Spleen (tissue), 11 donors: ENCODE data around the gene BATF2. TPM values are rescaled to one million over a fixed set of nuclear protein-coding genes. Genes with fewer than 3 reads are reported as not detected.
A peak's percentile ranks its signal among the peaks of the same experiment; 100 is the strongest.

Experiments used
- DNase-seq: peaks from one replicate; pipeline ENCODE4 v3.0.0-alpha.2; 2020
- H3K27ac ChIP-seq, 8 donors: fragments of 200-600 bp; sonication (generic) in 7 of 8; 1 replicate in 4 of 8; 2 replicates in 4 of 8; pipeline versions ENCODE4 v1.5.0 to v1.8.0; 2016 to 2021; ENCODE audit warnings: inconsistent platforms in 4 of 8, mild to moderate bottlenecking in 4 of 8, moderate library complexity in 1 of 8
- H3K27me3 ChIP-seq, 7 donors: fragments of 200-600 bp; sonication (generic) in 6 of 7; replicated peaks in 1 of 7; 1 replicate in 4 of 7; 2 replicates in 3 of 7; pipeline versions ENCODE4 v1.5.0 to v1.8.0; 2016 to 2021; ENCODE audit warnings: inconsistent platforms in 3 of 7, mild to moderate bottlenecking in 1 of 7
- H3K36me3 ChIP-seq, 6 donors: fragments of 200-600 bp; sonication (generic) in 5 of 6; 1 replicate in 4 of 6; 2 replicates in 2 of 6; pipeline versions ENCODE4 v1.5.0 to v1.8.0; 2016 to 2021; ENCODE audit warnings: inconsistent platforms in 2 of 6
- H3K4me1 ChIP-seq, 6 donors: fragments of 200-600 bp; sonication (generic) in 5 of 6; 1 replicate in 3 of 6; 2 replicates in 3 of 6; pipeline versions ENCODE4 v1.5.0 to v1.8.0; 2016 to 2021; ENCODE audit warnings: inconsistent platforms in 3 of 6
- H3K4me3 ChIP-seq, 8 donors: fragments of 200-600 bp; sonication (generic) in 7 of 8; 1 replicate in 4 of 8; 2 replicates in 4 of 8; pipeline versions ENCODE4 v1.5.0 to v1.8.0; 2016 to 2021; ENCODE audit warnings: inconsistent platforms in 4 of 8, mild to moderate bottlenecking in 4 of 8, moderate library complexity in 2 of 8
- H3K9me3 ChIP-seq, 8 donors: fragments of 200-600 bp; sonication (generic) in 7 of 8; 1 replicate in 4 of 8; 2 replicates in 4 of 8; pipeline versions ENCODE4 v1.5.0 to v1.8.0; 2016 to 2021; ENCODE audit warnings: inconsistent platforms in 4 of 8
- POLR2A ChIP-seq, 3 donors: fragments of 450-650 bp; IDR thresholded peaks; one replicate each; pipeline ENCODE4 v1.5.1; 2017; ENCODE audit warnings: antibody characterized with exemption in 3 of 3, mild to moderate bottlenecking in 1 of 3
- POLR2AphosphoS5 ChIP-seq, 3 donors: sonication (generic); formaldehyde crosslinking; IDR thresholded peaks; one replicate each; pipeline ENCODE4 v1.5.1; 2017; ENCODE audit warnings: antibody characterized with exemption in 3 of 3
- WGBS, 5 donors: extraction: QIAGEN DNeasy Blood & Tissue Kit in 3 of 5; methylation state at CpG; one replicate each; pipeline versions ENCODE4 v1.1.5 to v1.1.7; 2013 to 2018; 5-methylcytosine and 5-hydroxymethylcytosine counted together
- intact Hi-C: fragments of 100-400 bp; cut with DNase I; formaldehyde crosslinking; loops from one replicate; pipeline ENCODE4 v1.15.0; 2023; ENCODE audit warnings: low total_unique reads
- polyA plus RNA-seq, 3 donors: library from polyadenylated mRNA; stranded (reverse); fragments of 200-250 nt; gene quantifications; one replicate each; pipeline ENCODE4 v1.2.1, GENCODE V29; 2013
- total RNA-seq, 7 donors: library from RNA; depleted of rRNA in 3 of 7; stranded (reverse); fragments of >200 nt in 3 of 7; fragmentation: NEBNext Ultra II Directional in 4 of 7; extraction: Animal tissue kit (Norgen Biotek cat#: 25700) in 4 of 7; gene quantifications; one replicate each; pipeline versions ENCODE4 v1.1.0 to v1.2.1, GENCODE V29; 2016 to 2021
- TF ChIP-seq, protein P1 (sequence below), 11 experiments: fragments of 200-600 bp in 7 of 11; fragments of 450-650 bp in 4 of 11; sonication (generic) in 4 of 11; IDR thresholded peaks in 8 of 11; conservative IDR thresholded peaks in 3 of 11; 1 replicate in 7 of 11; 2 replicates in 4 of 11; pipeline versions ENCODE4 v1.4.0 to v1.8.0; 2016 to 2021; ENCODE audit warnings: antibody characterized with exemption in 11 of 11, inconsistent platforms in 4 of 11, mild to moderate bottlenecking in 1 of 11
- donor health status: healthy with polysubstance abuse.
- donor health status: DM: no; HTN: no; CAD: no; lungs with moderate emphysema.
- donor health status: DM: no; HTN: no; CAD: no.
- donor health status: Bipolar disorder and iron deficiency.
- donor health status: healthy.
- donor health status: DM: no; HTN: no; CAD: no.
- donor health status: DM: yes; HTN: yes; CAD: no.

BATF2 gene
- total and polyA plus RNA-seq, 10 donors, result 4.3 to 23.1 (median 16.0) TPM

DNA sequence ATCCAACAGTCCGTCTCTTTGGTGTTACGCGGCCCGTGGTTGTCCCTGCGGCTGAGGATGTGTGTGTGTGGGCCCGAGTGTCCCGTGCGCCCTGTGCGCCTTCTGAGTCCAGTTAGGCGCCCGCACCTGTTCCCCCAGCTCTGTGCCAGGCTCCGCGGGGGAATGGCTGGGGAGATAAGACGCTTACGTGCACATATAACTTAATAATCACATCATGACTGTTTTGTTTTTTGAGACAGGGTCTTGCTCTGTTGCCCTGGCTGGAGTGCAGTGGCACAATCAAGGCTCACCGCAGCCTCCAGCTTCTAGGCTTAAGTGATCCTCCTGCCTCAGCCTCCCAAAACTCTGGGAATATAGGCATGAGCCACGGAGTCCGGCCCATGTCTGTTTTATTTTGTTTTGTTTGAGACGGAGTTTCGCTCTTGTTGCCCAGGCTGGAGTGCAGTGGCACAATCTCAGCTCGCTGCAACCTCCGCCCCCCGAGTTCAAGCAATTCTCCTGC is 18.0 kb upstream of the BATF2 start:
- Histone ChIP-seq H3K36me3 (peaks cover 0 to 26% (median 14%) of the 10 kb centered on the region in 6 donors), H3K9me3 (no peaks in the 10 kb centered on the region), H3K27ac (peak overlapping the region; percentile 96 to 100 (median 99)), H3K4me1 (peaks cover 13 to 48% (median 29%) of the 10 kb centered on the region in 6 donors), H3K27me3 (no peaks in the 10 kb centered on the region), H3K4me3 (peak overlapping the region; percentile 68 to 95 (median 79))
- no peak for TF ChIP-seq POLR2A (IDR thresholded peaks at IDR 0.05)
- TF ChIP-seq POLR2AphosphoS5 (IDR thresholded peaks at IDR 0.05), result no peak
- intact Hi-C loops, result no loop called here
- 30 to 60% (median 31%) methylated on average over 12 to 23 of the region's 23 CpGs for WGBS, 5 donors
- no peak for DNase-seq

DNA sequence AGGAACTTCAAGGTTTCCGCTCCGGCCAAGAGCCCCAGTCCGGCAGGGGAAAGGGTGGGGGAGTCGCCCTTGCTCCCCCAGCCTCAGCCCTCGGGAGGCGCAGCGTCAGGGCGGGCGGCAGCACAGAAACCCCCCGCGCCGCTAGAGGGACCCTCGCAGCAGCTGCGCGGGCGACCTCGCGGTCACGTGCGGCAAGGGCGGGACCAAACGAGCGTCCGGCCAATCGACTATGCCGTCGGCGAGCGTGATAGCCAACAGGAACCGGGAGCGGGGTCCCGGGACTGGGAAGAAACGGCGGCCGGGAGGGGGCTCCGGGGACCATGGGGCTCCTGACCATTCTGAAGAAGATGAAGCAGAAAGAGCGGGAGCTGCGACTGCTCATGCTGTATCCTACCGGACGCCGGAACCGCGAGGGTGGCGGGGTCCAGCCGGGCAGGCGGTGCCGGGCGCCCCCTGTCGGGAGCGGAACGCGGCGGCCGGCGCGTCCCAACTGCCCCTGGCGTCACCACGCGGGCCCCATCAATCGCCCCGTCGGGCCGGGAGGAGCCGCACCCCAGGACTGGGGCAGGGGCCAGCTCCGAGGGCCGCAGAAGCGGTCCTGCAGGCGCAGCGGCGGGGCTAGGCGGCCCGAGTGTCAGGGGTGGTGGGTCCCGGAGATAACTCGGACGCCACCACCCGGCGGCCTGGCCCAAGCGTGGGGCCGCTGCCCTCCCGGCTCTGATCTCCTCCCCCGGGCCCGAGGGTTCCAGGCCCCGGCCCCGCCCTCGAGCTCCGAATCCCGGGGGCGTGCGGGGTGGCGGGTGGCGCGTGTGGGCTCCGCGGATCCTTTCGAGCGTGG is 17.3 kb upstream of the BATF2 start, which contains the start of gene ARL2:
Gene ARL2, plus strand, starts transcription at position 273 of the 838 bp plus-strand sequence. Its CDS starts 48 bp downstream, at position 321.
- peaks cover 13 to 48% (median 29%) of the 10 kb centered on the region in 6 donors for H3K4me1 ChIP-seq
- peak within 1 kb of the TSS; percentile 96 to 100 (median 99) for H3K27ac ChIP-seq
- H3K36me3 ChIP-seq, result peaks cover 0 to 19% (median 10%) of the 10 kb centered on the region in 6 donors
- peak; percentile 96 for DNase-seq
- 0 to 1% (median 0%) methylated on average over 36 to 96 of the region's 96 CpGs for WGBS, 5 donors
- H3K4me3 ChIP-seq, result peak within 1 kb of the TSS; percentile 68 to 95 (median 79)
- no peaks in the 10 kb centered on the region for H3K27me3 ChIP-seq
- intact Hi-C loops, result no loop called here
- H3K9me3 ChIP-seq, result no peaks in the 10 kb centered on the region
- TF ChIP-seq, protein P1, sequence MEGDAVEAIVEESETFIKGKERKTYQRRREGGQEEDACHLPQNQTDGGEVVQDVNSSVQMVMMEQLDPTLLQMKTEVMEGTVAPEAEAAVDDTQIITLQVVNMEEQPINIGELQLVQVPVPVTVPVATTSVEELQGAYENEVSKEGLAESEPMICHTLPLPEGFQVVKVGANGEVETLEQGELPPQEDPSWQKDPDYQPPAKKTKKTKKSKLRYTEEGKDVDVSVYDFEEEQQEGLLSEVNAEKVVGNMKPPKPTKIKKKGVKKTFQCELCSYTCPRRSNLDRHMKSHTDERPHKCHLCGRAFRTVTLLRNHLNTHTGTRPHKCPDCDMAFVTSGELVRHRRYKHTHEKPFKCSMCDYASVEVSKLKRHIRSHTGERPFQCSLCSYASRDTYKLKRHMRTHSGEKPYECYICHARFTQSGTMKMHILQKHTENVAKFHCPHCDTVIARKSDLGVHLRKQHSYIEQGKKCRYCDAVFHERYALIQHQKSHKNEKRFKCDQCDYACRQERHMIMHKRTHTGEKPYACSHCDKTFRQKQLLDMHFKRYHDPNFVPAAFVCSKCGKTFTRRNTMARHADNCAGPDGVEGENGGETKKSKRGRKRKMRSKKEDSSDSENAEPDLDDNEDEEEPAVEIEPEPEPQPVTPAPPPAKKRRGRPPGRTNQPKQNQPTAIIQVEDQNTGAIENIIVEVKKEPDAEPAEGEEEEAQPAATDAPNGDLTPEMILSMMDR (IDR thresholded peaks at IDR 0.05 in 8 of 11, conservative IDR thresholded peaks at IDR 0.05 in 3 of 11), result peak; percentile 3 to 95 (median 91)
- TF ChIP-seq POLR2AphosphoS5 (IDR thresholded peaks at IDR 0.05) (peak; percentile 78 to 89 (median 89)), POLR2A (IDR thresholded peaks at IDR 0.05) (peak in 1 of 3 donors; percentile 18)

DNA sequence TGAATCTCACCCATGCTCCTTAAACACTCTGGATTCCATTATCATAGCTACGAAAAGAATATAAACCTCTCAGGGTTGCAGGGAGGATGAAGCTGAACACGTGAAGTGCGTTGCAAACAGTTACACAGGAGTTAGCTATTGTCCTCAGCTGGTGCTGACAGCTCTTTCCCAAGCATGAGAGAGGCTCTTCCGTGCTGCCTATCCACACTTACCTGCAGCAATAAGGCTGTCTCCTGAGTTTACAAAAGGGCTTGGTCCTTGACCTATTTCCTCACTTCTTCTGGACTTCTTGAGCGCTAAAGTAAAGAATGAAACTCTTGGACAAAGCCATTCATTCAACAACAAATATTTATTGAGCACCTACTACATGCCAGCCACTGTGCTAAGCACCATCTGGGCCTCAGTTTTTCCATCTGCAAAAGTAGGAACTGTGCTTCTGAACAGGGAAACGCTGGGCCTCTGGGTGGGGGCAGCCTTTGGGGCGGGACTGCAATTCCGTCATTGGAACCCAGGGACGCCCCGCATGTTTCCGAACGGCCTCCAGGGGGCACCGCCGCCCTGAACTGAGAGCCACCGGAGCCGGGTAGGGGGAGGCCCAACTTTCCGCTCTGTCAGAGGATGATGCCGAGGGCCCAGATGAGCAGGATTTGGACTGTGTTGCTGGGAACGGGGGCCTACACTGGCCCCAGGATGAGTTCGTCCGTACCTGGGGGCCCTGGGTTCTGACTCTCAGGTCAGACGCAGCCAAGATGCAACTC is 16.5 kb upstream of the BATF2 start:
- H3K27ac ChIP-seq, result peak overlapping the region; percentile 96 to 100 (median 99)
- H3K4me1 ChIP-seq, result peaks cover 13 to 48% (median 29%) of the 10 kb centered on the region in 6 donors
- no peaks in the 10 kb centered on the region for H3K27me3 ChIP-seq
- WGBS, 5 donors, result 15 to 35% (median 16%) methylated on average over 9 to 22 of the region's 22 CpGs
- DNase-seq, result peak; percentile 97
- intact Hi-C loops, result no loop called here
- TF ChIP-seq POLR2A (IDR thresholded peaks at IDR 0.05), result peak in 2 of 3 donors; percentile 46 to 74
- TF ChIP-seq, protein P1 (IDR thresholded peaks at IDR 0.05 in 8 of 11, conservative IDR thresholded peaks at IDR 0.05 in 3 of 11), result peak; percentile 64 to 94 (median 86)
- peak; percentile 89 to 92 (median 89) for TF ChIP-seq POLR2AphosphoS5 (IDR thresholded peaks at IDR 0.05)
- H3K9me3 ChIP-seq, result no peaks in the 10 kb centered on the region
- H3K4me3 ChIP-seq, result peak overlapping the region; percentile 68 to 95 (median 79)
- peaks cover 0 to 11% (median 2%) of the 10 kb centered on the region in 6 donors for H3K36me3 ChIP-seq

DNA sequence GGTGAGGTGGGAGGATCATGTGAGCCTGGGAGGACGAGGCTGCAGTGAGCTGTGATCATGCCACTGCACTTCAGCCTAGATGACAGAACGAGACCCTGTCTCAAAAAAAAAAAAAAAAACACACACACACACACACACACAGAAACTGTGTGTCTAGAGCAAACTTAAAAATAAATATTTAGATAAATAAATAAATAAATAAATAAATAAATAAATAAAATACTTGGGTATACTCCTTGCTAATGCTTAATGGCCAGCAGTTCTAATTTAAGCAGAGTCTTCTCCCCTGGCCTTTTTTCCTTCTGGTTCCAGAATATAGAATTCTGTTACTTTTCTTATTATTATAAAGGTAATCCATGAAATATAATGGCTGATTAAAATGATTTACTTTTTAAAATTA is 12.1 kb upstream of the BATF2 start:
- no peaks in the 10 kb centered on the region for H3K9me3 ChIP-seq
- no peaks in the 10 kb centered on the region for H3K36me3 ChIP-seq
- H3K27me3 ChIP-seq, result no peaks in the 10 kb centered on the region
- TF ChIP-seq POLR2AphosphoS5 (IDR thresholded peaks at IDR 0.05), result no peak
- TF ChIP-seq POLR2A (IDR thresholded peaks at IDR 0.05), result no peak
- TF ChIP-seq, protein P1 (IDR thresholded peaks at IDR 0.05 in 8 of 11, conservative IDR thresholded peaks at IDR 0.05 in 3 of 11), result no peak
- H3K27ac ChIP-seq, result no peak overlapping the region
- H3K4me3 ChIP-seq, result no peak overlapping the region
- 80 to 91% (median 82%) methylated on average over 2 of the region's 2 CpGs for WGBS, 5 donors
- no peak for DNase-seq
- peaks cover 5 to 14% (median 9%) of the 10 kb centered on the region in 6 donors for H3K4me1 ChIP-seq
- intact Hi-C loops, result no loop called here
